ENCODE data around the gene C2orf72. TPM values are rescaled to one million over a fixed set of nuclear protein-coding genes. Genes with fewer than 3 reads are reported as not detected.

The C2orf72 gene
- total and polyA plus RNA-seq, 2 of the 13 experiments (the other 11 are each of a cell fraction or from before 2014, with no cell fraction given), result 147 to 203 TPM

GRCh38 chr2:231007286-231008098, 29.8 kb upstream of the C2orf72 start (continued):
- no peak for TF ChIP-seq ZBTB49 (CRISPR knock-in tag; IDR thresholded peaks at IDR 0.05; ENCODE audit: borderline replicate concordance)
- TF ChIP-seq ATRX (CRISPR knock-in tag; IDR thresholded peaks at IDR 0.05; ENCODE audit: borderline replicate concordance), result no peak
- TF ChIP-seq NCOA5 (CRISPR knock-in tag; IDR thresholded peaks at IDR 0.05), result no peak
- TF ChIP-seq ZNF180 (CRISPR knock-in tag; IDR thresholded peaks at IDR 0.05; ENCODE audit: borderline replicate concordance, low read depth), result no peak
- no peak for TF ChIP-seq FOXC1 (CRISPR knock-in tag; IDR thresholded peaks at IDR 0.05; ENCODE audit: borderline replicate concordance)
- TF ChIP-seq ZBTB33 (CRISPR knock-in tag; IDR thresholded peaks at IDR 0.05), result no peak
- TF ChIP-seq SAP130 (CRISPR knock-in tag; IDR thresholded peaks at IDR 0.05; ENCODE audit: low read depth), result peak; percentile 41; the same call in 1 of the 2 replicates
- TF ChIP-seq ZNF468 (CRISPR knock-in tag; IDR thresholded peaks at IDR 0.05), result no peak
- TF ChIP-seq NFYB (CRISPR knock-in tag; IDR thresholded peaks at IDR 0.05), result no peak
- TF ChIP-seq HOXD1 (CRISPR knock-in tag; IDR thresholded peaks at IDR 0.05), result no peak; the same call in 1 of the 2 replicates
- TF ChIP-seq ZNF746 (CRISPR knock-in tag; IDR thresholded peaks at IDR 0.05), result no peak
- TF ChIP-seq MLX (CRISPR knock-in tag; IDR thresholded peaks at IDR 0.05), result no peak; the same call in 1 of the 2 replicates
- TF ChIP-seq ARHGAP35 (CRISPR knock-in tag; IDR thresholded peaks at IDR 0.05; ENCODE audit: borderline replicate concordance), result no peak
- TF ChIP-seq HOMEZ (CRISPR knock-in tag; IDR thresholded peaks at IDR 0.05; ENCODE audit: low read depth), result no peak
- TF ChIP-seq BATF2 (CRISPR knock-in tag; IDR thresholded peaks at IDR 0.05), result no peak
- no peak for TF ChIP-seq CEBPB (IDR thresholded peaks at IDR 0.05; ENCODE audit: borderline replicate concordance, low read depth, low read length)
- TF ChIP-seq EEA1 (CRISPR knock-in tag; IDR thresholded peaks at IDR 0.05; ENCODE audit: borderline replicate concordance), result no peak
- TF ChIP-seq ZNF143 (CRISPR knock-in tag; IDR thresholded peaks at IDR 0.05), result no peak
- no peak for TF ChIP-seq ZBTB39 (CRISPR knock-in tag; IDR thresholded peaks at IDR 0.05)
- no peak; the same call in 1 of the 2 replicates for TF ChIP-seq FOSL1 (CRISPR knock-in tag; IDR thresholded peaks at IDR 0.05; ENCODE audit: borderline replicate concordance)

Data from HepG2 (cell line).